Endometrial microvascular endothelial cells (primary cell): ENCODE results near the gene PABPN1L. TPM values are rescaled to one million over a fixed set of nuclear protein-coding genes. Genes with fewer than 3 reads are reported as not detected.

Experiments
- in situ Hi-C: cut with HindIII; loops from 2 replicates; pipeline ENCODE4 v1.10.0; 2017; ENCODE audit warnings: low sequenced_read_pairs, low pct_unique_long_range_greater_than_20kb; ENCODE audit errors: inconsistent ontology term
- total RNA-seq: library from RNA; depleted of rRNA; stranded (reverse); fragments of >200 nt; gene quantifications from one replicate; pipeline ENCODE4 v1.2.3, GENCODE V29; 2015; ENCODE audit errors: inconsistent ontology term

Gene PABPN1L
- total RNA-seq, 1 donor from 2014 or later, result not detected

DNA sequence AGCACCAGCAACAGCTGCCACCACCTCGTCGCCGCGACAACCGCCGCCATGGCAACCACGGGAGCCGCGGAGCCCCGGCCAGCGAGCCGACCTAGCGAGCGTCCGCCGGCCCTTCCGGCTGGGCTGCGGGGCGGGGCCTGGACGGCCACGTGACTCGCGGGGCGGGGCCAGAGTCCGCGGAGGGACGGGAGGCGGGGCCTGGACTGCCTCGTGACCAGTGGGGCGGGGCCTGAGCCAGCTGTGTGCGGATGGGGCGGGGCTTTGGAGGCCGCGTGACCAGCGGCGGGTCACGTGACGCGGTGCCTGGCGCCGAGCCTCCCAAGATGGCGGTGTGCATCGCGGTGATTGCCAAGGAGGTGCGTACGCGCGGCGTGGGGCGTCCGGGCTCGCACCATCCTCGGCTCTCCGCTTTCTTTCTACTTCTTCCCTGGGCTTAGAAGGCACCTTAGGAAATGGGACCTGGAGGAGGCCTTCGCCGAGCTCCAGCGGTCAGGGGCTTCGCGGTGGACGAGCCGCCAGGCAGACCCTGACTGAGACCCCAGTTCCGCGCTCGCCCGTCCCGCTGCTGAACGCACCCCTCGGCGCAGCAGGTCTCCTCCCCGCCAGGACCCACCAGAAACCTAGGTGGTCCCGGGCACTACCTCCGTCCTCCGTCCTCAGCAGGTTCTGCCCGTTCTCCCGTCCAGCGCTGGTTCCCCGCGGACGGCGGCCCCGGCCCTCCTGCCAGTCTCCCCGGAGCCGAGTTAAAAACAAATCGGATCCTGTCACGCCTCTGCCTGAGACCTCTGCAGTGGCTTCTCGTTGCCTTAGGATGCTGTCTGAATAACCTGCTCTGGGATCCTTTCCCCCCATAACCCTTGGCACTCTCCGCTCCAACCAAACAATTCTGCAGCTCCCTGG is 9.4 kb downstream of the PABPN1L start, which contains the start of the genes GALNS and TRAPPC2L:
GALNS (minus strand) TSS at position 120 of the 900 bp plus-strand sequence; CDS start at position 50, 70 bp downstream.
TRAPPC2L (plus strand) TSS at position 300 of the 900 bp plus-strand sequence; CDS start at position 324, 24 bp downstream.
- in situ Hi-C loops, result no loop called here

DNA sequence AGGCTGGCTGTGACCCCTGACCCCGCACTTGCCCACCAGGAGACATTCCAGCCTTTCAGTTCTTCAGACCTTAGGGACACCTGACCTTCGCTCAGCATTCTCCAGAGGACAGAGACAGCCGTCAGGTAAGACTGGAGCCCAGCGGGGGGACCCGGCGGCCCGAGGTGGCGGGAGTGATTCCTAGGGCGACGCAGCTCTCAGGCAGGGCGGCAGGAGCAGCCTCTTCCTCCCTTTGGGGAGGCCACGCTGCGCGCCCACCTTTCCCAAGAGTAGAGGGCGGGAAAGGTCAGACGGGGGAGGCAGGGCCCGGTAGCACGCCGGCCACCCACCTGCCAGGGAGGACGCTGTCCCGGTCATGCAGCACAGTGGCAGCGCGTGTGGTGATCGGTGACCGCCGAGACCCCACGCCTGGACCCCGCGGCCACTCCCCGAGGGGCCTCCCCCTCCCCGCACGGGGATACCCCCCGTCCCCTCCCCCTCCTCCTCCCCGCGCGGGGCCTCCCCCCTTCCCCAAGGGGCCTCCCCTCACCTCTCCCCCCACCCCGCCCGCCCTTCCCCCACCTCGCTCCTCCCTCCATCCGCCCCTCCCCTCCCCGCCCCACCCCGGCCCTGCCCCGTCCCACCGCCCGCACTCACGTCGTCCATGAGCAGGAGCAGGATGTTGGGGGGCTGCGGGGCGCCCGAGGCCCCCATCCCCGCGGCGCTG is 10.2 kb downstream of the PABPN1L start:
- in situ Hi-C loops, result no loop called here

DNA sequence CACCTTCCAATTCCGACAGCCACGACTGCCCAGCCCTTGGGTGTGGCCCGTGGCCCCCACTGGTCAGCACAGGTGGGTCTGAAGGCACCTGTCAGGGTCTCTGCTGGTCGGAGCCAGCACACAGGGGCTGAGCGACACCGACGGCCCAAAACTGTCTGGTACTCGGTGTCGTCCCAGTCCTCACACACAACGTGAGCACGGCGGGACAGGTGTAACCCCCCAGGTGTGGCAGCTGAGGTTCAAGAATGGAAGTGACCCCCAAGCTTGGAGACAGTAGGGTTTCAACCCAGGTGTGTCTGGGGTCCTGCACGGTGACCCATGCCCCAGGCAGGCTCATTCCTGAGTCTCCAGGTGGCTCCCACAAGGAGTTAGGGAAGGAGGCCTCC is 10.7 kb downstream of the PABPN1L start:
- in situ Hi-C loops, result no loop called here

DNA sequence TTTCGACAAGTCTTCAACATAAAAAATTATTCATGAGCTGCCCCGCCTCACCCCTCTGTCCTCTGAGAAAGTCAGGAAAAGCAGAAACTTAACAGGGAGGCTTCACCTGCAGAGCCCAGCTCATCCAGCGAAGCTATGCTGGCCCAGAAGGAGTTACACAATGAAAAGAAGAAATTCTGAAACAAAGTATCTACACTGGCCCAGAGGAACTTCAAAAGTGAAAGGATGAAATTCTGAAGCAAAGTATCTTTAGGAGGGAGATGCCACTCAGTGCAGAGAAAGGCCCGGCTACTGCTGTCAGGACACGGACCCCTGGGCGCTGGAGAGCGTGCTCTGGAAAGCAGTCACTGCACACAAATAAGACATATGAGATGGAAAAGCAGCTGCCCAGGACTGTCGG is 11.3 kb downstream of the PABPN1L start:
- in situ Hi-C loops, result no loop called here

DNA sequence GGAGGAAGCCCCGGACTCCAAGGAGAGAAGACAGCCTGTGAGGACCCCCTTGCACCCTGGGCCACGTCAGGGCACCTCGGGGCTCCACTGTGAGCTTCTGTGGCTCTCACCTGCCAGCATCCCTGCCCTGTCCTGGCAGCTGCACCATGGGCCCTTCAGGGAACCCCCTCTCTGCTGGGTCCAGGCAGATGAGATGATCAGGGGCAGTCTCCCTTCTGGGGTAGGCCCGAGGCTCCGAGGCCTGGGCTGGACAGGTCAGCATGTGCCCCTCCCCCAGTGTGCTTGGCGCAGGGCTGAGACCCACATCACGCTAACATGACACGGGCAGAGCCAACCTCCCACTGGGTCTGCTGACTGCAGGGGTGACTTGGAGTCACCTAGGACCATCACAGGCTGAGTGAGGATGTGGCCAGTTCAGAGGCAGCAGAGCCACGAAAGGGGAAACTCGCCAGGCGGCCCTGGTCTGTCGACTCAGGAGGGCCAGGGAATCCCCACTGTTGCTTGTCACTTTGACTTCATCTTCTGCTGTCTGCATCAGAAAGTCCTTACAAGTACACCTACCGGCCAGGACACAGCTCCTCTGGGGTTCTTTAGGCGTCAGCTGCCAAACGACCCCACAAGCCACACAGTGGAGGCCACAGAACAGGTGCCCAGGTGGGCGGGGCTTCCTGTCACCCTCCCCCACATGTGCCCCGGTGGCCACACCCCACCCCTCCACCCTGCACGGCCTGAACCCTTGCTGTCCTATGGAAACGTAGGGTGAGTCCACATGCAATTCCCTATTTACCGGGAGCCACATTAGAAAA is 12.0 kb downstream of the PABPN1L start:
- in situ Hi-C loops, result no loop called here

DNA sequence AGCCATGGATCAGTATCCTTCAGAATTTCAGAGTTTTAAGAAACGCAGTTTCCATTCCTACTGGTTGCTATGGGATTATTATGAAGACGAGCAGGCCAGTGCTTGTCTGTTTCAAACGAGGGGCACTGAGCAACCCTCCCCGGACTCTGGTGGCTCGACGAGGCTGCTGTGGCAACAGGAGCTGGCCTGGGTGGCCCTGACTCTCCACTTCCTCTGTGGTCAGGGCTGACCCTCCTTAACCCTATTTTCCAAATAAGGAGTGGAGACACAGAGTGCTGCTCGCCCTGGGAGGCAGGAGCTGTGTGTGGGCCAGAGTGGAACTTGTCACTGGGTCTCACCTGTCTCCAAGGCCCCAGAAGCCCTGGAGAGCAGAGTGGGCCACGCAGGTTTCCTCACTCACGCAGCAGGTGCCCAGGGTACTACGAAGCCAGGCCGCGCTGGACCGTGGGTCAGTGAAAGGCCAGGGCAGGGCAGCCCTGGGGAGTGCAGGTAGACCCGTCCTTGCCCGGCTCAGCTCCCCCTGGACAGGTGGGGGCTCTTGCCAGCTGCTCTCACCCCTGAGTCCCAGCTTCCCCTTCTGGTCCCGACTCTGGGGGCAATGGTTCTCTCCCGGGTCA is 13.0 kb downstream of the PABPN1L start:
- in situ Hi-C loops, result no loop called here

DNA sequence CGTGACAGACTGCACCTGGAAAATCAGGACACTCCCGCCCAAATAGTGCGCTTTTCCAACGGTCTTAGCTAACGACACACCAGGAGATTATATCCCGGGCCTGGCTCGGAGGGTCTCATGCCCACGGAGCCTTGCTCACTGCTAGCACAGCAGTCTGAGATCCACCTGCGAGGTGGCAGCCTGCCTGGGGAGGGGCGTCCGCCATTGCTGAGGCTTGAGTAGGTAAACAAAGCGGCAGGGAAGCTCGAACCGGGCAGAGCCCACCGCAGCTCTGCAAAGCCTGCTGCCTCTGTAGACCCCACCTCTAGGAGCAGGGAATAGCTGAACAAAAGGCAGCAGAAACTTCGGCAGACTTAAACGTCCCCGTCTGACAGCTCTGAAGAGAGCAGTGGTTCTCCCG is 14.8 kb downstream of the PABPN1L start:
- in situ Hi-C loops, result no loop called here

DNA sequence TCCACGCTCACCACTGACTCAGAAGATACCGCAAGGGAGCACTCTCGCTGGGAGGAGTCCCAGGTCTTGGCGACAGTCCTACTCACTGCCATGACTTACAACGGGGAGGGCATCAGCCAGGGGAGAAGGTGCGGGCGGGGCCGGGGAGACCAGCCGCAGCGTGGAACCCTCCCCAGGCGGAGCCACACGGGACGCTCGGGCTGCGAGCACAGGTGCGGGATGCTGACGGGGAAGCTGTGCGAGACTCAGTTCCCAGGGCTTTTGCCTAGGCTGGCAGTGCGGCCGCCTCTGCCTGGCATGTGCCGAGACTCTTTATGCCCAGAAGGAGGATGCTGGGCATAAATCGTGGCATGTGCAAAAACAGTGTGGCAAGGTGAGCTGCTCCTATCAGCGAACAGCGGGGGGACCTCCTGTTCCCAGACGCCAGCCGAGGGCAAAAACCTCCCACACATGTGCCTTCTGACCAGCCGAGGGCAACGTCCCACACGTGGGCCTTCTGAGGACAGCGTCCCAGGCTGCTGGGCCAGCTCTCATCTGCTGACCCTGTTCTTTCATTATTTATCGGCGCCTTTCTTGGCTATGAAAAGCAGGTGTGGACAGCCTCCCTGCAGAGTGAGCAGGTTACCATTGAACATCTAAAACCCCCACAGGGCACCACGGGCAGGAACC is 15.8 kb downstream of the PABPN1L start:
- in situ Hi-C loops, result no loop called here

DNA sequence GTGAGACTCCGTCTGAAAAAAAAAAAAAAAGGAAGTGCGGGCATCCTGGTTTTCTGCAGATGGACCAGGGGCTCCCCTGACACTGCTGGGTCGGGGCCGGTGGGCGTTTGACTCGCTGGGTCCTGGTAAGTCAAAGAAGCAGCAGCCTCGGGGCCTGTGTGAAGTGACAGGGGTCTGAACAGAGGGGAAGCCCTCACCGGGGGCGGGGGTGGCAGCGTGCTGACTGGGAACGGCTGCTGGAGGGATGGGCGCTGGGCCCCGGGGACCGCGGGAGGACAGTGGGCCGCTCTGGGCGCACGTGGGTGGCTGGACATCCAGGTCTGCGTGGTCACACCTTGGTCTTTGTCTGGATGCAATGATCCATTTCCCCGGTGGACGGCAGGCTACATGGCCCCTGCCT is 17.9 kb downstream of the PABPN1L start:
- in situ Hi-C loops, result no loop called here

DNA sequence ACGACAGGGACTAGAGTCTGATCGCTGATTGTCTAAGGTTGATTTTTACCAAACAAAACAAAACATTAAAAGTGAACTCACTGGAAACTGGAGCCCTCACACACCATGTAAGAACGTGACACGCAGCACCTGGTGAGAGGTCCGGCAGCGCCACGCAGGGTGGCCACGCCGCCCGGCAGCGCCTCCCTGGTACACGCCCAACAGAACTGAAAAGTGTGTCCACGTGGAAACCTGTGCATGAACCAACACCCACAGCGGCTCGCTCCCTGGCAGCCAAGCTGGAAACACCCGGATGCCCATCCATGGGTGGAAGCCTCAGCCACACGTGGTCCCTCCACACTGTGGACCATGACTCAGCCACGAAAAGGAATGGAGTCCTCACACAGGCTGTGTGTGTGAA is 18.8 kb downstream of the PABPN1L start:
- in situ Hi-C loops, result no loop called here

DNA sequence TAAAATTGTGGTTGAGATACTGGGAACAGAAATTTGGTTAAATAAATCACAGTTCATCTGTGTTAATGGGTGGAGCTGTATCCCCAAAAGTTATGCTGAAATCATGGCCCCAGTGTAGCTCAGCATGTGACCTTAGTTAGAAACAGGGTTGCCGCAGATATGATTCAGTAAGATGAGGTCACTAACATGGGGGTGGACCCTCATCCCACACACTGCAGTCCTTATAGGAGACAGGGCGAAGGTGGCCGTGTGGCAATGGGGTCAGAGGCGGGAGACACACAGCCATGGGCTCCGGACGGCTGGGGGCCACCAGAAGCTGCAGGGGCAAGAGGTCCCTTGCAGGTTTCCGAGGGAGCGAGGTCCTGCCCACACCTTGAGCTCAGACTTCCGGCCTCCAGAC is 20.4 kb downstream of the PABPN1L start:
- in situ Hi-C loops, result no loop called here

DNA sequence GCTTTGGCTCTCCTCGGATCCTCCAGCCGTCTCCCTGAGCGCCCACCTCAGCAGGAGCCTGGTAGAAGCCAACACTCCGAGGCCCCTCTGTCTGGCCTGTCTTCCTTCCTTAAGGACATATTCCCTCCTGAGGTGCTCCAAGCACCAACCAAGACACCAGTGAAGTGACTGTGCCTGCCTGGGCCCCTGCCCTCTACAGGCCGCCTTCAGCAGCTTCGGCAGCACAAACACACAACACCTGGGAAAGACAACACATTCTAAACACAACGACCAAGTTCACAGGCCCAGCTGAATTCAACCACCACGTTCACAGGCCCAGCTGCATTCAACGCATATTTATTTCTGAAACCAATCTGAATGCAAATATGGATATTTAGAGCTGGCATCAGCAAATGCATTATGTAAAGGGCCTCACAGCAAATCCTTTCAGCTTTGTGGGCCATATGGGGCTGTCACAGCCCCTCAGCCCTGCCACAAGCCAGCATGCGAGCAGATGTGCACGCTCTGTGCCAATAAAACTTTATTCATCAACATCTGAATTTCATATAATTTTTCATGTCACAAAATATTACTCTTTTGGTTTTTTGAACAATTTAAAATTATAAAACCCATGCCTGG is 21.9 kb downstream of the PABPN1L start:
- in situ Hi-C loops, result no loop called here

DNA sequence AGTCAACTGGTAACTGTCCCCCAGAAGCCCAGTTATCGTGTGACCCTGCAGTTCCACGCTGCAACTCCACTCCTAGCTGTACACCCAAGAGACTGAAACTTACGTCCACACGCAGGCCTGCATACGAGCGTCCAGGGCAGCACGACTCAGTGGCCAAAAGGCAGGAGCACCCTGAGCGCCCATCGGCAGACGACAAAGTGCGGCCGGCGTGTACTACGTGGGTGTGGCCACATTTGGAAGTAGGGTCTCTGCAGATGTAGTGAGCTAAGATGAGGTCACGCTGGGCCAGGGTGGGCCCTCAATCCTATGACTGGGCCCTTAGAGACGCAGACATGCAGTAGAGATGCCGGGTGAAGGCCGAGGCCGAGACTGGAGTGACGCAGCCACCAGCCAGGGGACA is 23.2 kb downstream of the PABPN1L start:
- in situ Hi-C loops, result no loop called here

DNA sequence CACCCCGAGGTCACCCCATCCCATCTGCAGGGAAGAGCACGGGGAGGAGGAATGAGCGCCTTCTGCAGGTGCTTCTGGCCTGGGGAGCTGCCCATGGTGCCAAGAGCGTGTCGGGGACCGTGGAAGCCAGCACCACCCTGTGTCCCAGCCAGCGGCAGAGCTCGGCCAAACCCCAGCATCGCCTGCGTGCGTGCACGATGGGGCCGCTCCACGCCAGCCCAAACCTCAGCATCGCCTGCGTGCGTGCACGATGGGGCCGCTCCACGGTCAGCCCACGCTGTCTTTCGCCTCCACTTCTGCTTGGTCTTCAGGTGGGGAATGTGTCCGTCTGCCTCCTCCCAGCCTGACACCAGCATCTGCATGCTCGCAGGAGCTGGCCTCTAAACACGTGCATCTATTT is 23.7 kb downstream of the PABPN1L start:
- in situ Hi-C loops, result no loop called here

DNA sequence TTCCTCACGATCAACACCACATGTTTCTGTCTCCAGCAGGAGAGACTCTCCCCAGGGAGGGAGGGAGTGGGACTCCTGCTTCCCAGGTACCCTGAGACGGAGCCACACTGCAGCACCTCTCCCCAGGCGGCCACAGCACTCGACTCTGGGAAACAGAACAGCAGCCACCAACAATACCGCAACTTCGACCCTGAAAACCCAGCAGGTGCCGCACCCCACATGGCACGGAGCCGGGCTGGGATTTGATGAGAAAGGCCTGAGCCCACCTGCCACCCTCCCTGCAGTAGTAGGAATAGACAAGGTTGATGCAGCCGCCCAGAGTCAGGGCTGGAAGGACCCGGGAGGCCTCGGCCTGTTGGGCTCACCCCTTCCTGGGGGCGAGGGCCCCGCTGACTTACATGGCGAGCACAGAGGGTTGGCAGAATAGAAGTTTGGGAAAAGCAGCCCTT is 24.1 kb downstream of the PABPN1L start:
- in situ Hi-C loops, result no loop called here

DNA sequence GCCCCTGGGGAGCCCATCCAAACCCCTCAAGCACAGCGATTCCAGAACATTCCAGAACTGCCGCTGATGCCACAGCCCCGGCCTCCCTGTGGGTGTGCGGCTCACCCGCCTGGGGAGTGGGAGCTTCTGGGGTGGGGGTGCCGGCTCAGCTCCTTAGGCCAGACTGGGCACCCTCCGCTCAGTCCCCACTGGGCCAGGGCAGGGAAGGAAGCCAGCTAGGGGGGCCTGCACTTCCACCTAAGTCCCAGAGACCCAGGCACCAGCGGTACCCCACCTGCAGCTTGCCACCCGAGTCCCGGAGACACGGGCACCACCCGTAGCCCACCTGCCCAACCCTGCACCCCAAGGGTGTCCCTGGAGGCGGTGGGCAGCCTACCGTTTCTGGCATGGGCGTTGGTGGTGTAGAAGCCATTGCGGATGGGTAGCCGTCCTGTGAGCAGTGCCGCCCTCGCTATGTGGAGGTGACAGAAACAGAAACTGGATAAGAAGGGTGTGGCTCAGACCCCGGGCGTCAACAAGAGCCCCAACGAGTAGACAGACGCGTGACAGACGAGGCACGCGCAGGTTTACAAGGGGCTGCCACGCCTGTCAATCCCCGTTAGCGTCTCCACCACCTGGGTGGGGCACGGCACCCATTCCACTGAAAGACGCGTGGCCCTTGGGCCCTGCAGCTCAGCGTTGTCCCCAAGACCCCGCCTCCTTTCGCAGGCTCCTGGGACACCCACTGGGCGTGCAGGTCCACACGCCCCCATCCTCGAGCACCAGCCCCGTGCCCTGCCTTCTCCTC is 24.7 kb downstream of the PABPN1L start:
- in situ Hi-C loops, result no loop called here

DNA sequence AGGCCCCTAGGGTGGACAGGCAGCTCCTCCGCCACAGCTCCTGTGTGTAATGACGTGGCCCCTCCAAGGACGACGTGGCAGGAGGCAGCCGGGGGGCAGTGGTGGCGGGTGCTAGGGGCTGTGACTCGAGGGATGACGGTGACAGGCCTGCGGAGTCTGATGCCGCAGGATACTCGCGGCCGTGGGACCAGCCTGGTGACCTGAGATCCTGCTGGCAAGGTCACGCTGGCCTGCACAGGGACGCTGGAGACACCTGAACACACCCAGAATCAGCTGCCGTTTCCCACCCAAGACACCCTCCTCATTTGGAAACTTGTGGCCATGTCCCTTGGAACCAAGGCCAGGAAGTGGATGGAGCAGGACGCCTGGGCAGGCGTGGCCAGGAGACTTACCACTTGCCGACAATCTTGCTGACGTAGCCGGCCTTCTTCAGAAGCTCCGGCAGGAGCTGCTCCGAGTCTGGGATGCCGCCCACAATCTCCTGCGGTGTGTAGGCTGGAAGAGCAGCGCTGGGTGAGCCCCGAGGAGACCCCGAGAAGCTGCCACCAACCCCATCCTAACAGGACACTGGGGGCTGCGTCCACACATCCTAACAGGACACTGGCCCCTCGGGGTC is 25.8 kb downstream of the PABPN1L start:
- in situ Hi-C loops, result no loop called here
